Osteocyte (in vitro differentiated cells): ENCODE data around the gene DIP2C. TPM values are rescaled to one million over a fixed set of nuclear protein-coding genes. Genes with fewer than 3 reads are reported as not detected.

Source experiments
- DNase-seq: peaks from one replicate; pipeline ENCODE4 v3.0.0; 2021; ENCODE audit warnings: mixed read lengths; ENCODE audit not compliant: unreplicated experiment; ENCODE audit errors: extremely low spot score
- H3K27ac Mint-ChIP-seq: one replicate; pipeline ENCODE4 v1.8.0; 2021; ENCODE audit warnings: mild to moderate bottlenecking, mixed read lengths; ENCODE audit not compliant: unreplicated experiment
- H3K27me3 Mint-ChIP-seq: one replicate; pipeline ENCODE4 v1.8.0; 2021; ENCODE audit warnings: mixed read lengths; ENCODE audit not compliant: unreplicated experiment
- H3K36me3 Mint-ChIP-seq: one replicate; pipeline ENCODE4 v1.8.0; 2021; ENCODE audit warnings: mixed read lengths; ENCODE audit not compliant: unreplicated experiment
- H3K4me1 Mint-ChIP-seq: one replicate; pipeline ENCODE4 v1.8.0; 2021; ENCODE audit warnings: mixed read lengths; ENCODE audit not compliant: unreplicated experiment
- H3K4me3 Mint-ChIP-seq: one replicate; pipeline ENCODE4 v1.8.0; 2021; ENCODE audit warnings: mild to moderate bottlenecking, moderate library complexity, mixed read lengths; ENCODE audit not compliant: unreplicated experiment
- H3K9me3 Mint-ChIP-seq: one replicate; pipeline ENCODE4 v1.8.0; 2021; ENCODE audit warnings: mixed read lengths; ENCODE audit not compliant: unreplicated experiment
- total RNA-seq: library from RNA; stranded (reverse); gene quantifications from 2 replicates; pipeline ENCODE4 v1.2.1, GENCODE V29; 2021
- TF ChIP-seq, protein P1 (sequence below): fragments of 200-600 bp; sonication (generic); IDR thresholded peaks from 2 replicates; pipeline ENCODE4 v1.5.0; 2021; ENCODE audit warnings: antibody characterized with exemption, mild to moderate bottlenecking, moderate library complexity

The DIP2C gene
- total RNA-seq, 1 donor from 2014 or later = 36.8 TPM

DNA sequence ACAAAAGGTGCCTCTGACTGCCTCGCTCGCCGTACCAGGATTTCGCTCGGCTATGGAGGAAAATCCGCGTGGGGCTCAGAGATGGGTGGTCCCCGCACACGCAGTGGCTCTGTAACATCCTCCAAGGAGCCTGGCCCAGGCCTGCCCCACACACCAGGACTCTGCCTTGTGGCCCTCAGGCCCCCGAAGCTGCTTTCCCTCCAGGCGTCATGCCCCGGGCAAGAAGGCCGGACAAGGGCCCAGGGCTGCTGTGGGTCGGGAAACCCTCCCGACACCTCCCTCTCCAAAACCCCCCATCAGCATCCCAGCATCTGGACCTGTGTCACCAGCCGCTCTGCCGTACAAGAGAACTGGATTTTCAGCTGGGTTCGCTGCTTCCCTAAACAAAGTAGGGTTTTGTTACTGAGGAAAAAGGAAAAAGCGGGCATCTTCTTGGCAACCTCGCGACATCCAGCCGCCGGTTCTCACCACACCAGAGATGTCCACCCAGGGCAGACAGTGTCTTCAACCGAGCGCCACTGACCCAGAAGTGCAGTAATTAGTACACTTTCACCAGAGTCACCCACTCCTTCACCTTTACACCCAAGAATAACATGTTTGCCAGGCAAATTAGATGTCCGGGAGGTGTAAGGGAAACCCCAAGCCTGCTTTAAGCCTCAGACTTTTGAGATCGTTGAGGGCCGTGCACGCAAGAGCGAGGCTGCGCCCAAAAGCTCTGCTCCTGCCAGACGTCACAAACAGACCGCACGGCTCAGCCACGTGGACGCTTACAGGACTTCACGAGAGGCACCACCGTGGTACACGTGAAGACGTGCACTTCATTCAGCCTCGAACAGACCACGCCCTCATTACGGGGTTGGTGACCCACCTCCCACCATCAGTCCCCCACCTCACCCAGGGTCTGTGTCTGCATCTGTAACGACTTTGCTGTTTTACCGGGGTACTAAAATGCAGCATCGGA lies 62.2 kb downstream of the DIP2C start:
- no peak overlapping the region for H3K27ac Mint-ChIP-seq
- TF ChIP-seq, protein P1, sequence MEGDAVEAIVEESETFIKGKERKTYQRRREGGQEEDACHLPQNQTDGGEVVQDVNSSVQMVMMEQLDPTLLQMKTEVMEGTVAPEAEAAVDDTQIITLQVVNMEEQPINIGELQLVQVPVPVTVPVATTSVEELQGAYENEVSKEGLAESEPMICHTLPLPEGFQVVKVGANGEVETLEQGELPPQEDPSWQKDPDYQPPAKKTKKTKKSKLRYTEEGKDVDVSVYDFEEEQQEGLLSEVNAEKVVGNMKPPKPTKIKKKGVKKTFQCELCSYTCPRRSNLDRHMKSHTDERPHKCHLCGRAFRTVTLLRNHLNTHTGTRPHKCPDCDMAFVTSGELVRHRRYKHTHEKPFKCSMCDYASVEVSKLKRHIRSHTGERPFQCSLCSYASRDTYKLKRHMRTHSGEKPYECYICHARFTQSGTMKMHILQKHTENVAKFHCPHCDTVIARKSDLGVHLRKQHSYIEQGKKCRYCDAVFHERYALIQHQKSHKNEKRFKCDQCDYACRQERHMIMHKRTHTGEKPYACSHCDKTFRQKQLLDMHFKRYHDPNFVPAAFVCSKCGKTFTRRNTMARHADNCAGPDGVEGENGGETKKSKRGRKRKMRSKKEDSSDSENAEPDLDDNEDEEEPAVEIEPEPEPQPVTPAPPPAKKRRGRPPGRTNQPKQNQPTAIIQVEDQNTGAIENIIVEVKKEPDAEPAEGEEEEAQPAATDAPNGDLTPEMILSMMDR = no peak
- H3K4me1 Mint-ChIP-seq = peaks cover 51% of the 10 kb centered on the region
- H3K4me3 Mint-ChIP-seq = no peak overlapping the region
- peaks cover 5% of the 10 kb centered on the region for H3K36me3 Mint-ChIP-seq
- no peak for DNase-seq
- no peaks in the 10 kb centered on the region for H3K9me3 Mint-ChIP-seq
- H3K27me3 Mint-ChIP-seq = no peaks in the 10 kb centered on the region

- Mint-ChIP-seq H3K36me3 (peaks cover 5% of the 10 kb centered on the region), H3K4me3 (peak overlapping the region; percentile 16), H3K4me1 (peaks cover 53% of the 10 kb centered on the region), H3K9me3 (no peaks in the 10 kb centered on the region), H3K27me3 (no peaks in the 10 kb centered on the region), H3K27ac (peak overlapping the region; percentile 97)
- no peak for DNase-seq
- TF ChIP-seq, protein P1 = no peak
Measured at GRCh38 chr10:625751-626711, 63.4 kb downstream of the DIP2C start.

DNA sequence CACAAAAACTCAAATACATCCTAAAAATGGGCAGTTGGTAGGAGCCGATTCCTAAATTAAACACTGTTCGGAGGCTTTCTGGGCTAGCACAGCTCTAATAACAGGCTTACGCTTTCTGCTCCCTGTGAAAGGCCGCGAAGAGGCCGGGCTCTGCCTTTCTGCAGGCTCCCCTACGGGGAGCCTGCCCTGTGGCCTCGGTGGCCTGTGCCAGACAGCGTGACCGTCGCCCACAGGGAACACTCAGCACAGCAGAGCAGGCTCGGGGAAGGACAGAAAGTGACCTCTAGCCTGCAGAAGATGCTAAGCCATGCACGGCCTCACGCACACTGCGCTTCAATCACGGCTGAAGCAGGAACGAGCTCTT lies 64.2 kb downstream of the DIP2C start:
- peak overlapping the region; percentile 60 for H3K4me3 Mint-ChIP-seq

DNA sequence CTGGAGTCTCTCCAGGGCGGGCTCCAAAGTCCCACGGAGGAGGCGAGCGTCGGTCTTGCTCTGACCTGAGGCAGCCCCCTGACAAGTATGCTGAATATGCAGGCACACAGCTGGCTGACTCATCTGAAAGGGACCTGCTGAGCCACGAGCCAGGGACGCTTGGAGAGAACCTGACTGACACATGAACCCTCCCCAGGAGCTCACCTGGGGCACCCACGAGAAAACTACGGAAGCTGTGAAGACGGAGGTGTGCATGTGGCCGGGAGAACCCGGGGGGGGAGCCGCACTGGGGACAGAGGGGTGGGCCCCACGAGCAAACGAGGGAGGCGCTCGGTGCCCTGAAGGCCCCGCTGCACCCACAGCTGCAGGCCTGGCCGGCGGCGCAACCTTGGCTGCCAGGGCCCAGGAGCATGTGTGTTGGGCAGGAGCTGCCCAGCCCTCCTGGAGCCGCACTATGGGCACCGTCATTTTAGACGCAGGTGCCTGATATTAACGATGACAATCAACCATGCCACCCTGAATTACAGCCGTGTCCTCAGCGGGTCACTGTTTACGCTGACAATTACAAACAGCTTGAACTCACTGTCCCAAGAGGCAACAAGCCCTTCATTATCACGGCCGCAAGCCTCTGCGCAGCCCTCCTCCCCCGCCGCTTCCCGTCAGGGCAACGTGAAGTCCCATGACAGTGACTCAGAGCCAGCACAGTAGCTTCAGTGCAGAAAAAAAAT lies 64.7 kb downstream of the DIP2C start:
- Mint-ChIP-seq H3K4me3 (peak overlapping the region; percentile 64), H3K9me3 (no peaks in the 10 kb centered on the region), H3K27me3 (no peaks in the 10 kb centered on the region), H3K36me3 (no peaks in the 10 kb centered on the region), H3K27ac (peak overlapping the region; percentile 97), H3K4me1 (peaks cover 50% of the 10 kb centered on the region)
- DNase-seq = no peak
- TF ChIP-seq, protein P1 = no peak

More for the DNA sequence above, 64.2 kb downstream of the DIP2C start:
- TF ChIP-seq, protein P1 = no peak
- no peaks in the 10 kb centered on the region for H3K27me3 Mint-ChIP-seq
- H3K27ac Mint-ChIP-seq = peak overlapping the region; percentile 97
- no peak for DNase-seq
- H3K36me3 Mint-ChIP-seq = peaks cover 3% of the 10 kb centered on the region
- H3K9me3 Mint-ChIP-seq = no peaks in the 10 kb centered on the region
- H3K4me1 Mint-ChIP-seq = peaks cover 52% of the 10 kb centered on the region
